Measurements from ENCODE around the gene CNNM1.

CNNM1 gene

GRCh38 chr10:99421233-99421739 lies 92.1 kb downstream of the CNNM1 start:
- DNase-seq (ENCODE audit: low spot score): no peak

DNA sequence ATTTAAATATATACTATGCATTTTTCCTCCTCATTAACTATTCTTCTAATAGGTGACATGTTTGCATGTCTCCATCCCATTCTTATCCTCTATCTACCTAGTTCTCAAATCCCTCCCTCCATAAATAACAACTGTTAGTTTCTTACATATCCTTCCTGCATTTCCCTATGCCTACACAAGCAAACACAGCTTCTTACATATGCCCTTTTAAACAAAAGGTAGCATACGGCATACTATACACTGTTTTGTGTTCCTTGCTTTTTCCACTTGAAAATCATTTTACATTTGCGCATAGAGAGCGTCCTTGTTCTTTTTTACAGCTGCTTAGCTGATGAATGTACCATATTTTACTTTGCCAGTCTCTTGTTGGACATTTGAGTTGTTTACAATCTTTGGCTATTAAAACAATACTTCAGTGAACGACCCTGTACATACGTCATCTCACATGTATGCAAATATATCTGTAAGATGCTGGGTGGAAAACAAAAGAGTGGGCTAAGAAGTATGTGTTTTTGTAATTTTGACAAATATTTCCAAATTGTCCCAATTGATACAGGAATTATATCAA lies 93.5 kb downstream of the CNNM1 start:
- DNase-seq (ENCODE audit: low spot score): no peak

DNA sequence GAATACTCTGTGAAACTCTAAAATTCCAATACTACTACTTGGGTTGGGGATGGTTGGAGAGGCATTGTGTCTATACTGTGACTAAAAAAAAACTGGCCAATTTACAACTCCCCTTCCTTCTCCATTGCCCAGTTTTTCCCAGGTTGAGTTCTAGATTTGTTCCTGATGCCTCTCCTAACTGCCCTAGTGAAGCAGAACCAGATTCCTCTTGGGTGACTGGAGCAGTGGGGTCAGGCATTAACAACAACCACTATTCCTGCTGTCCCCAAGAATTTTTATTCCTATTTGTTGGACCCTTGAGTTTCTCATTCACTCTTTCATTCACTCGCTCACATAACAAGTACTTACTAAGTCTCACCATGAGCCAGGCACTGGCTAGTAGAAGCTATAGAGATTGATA lies 95.5 kb downstream of the CNNM1 start:
- no peak for DNase-seq (ENCODE audit: low spot score)

- DNase-seq (ENCODE audit: low spot score): no peak
Measured at GRCh38 chr10:99425204-99425603, 96.0 kb downstream of the CNNM1 start.

GRCh38 chr10:99426689-99427088 lies 97.5 kb downstream of the CNNM1 start:
- no peak for DNase-seq (ENCODE audit: low spot score)

- no peak for DNase-seq (ENCODE audit: low spot score)
Measured at GRCh38 chr10:99427566-99428190, 98.5 kb downstream of the CNNM1 start.

GRCh38 chr10:99429517-99430095 lies 100.5 kb downstream of the CNNM1 start:
- no peak for DNase-seq (ENCODE audit: low spot score)

DNA sequence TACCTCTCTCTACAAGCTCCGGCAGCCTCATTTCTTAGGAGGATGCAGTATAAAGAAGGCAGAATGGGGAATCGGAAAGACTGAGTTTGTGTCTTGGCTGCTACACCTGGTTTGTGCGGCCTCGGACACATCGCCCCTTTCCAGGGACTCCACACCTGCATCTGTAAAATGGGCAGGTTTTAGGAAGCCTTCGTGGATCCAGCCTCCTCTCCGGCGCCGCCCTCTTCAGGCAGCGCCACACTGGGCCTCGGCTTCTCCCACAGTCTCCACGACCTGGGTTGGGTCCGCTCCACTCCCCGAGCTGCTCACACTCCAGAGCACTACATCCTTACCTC lies 100.9 kb downstream of the CNNM1 start:
- DNase-seq (ENCODE audit: low spot score): no peak

GRCh38 chr10:99430451-99431189 lies 101.5 kb downstream of the CNNM1 start, which contains the start of gene GOT1:
GOT1 (minus strand) TSS chr10:99430624; CDS start chr10:99430565, 59 bp downstream.
- peak; percentile 94 for DNase-seq (ENCODE audit: low spot score)

DNA sequence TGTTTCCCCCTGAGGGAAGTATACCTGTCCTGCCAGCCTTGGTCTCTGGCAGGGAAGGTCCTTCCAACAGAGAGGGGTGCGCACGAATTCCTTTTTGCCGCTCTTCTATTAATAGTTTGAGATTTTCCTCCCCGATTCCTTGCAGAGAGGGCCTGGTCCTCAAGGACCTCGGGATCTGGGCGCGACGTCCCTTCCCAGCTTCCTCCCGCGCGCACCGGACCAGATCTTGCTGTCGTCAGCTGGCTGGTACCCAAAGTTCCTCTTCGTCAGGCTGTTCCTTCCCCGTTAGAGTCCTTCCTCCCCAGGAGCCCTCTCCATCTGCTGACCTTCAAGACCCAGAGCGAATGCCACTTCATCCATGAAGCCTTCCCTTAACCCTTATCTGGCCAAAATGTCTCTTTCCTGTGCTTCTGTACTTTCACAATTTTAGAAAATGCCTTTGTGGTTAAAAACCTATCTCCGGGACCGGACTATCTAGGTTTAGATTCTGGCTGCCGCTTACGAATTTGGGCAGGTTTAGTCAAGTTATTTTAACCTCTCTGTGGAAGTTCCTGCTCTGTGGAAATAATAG lies 102.1 kb downstream of the CNNM1 start:
- DNase-seq (ENCODE audit: low spot score): no peak

GRCh38 chr10:99432047-99432446 lies 102.9 kb downstream of the CNNM1 start:
- no peak for DNase-seq (ENCODE audit: low spot score)

DNA sequence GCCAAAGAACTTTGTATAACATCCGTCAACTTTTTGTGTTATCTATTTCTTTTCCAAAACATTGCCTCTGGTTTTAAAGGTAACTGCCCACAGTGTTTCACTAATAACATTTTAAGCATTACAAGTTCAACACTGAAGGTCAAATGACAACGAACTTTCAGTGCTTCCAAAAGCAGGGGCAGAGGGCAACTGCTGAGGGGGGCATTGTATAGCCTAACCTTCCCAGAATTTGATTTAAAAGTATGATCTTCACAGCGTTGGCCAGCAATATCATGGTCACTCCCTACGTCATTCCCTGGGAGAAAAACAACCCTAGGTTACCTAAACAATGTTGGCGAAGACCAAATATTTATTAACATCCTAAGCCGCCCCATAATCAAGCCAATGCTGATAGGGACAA lies 103.7 kb downstream of the CNNM1 start:
- DNase-seq (ENCODE audit: low spot score): no peak

DNA sequence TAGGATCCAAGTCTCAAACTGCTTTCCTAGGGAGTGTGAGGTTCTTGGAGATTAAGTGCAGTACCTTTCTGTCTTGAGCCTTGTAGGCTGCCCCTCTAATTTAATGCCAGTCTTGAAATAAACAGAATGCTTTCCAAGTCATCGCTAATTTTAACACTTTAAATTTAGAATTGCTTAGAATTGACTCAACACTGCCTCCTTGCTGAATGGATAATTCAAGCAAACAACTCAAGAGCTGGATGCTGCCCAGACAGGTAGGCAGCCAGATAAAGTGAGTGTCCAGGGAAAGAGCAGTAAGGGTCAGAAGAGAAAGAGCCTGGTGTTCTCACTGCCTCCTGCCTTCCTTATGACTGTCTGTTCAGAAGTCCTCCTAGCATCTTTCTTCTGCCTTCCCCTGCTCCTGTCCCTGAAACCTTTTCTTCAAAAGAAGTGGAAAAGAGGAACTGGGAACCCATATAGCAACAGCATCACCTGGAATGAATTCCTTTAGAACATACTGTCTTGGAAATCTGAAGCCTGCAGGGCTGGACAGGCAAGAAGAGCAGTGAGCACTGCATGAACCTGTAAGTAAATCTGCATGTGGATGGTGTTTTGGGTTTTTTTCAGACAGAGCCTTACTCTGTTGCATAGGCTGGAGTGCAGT lies 104.3 kb downstream of the CNNM1 start:
- DNase-seq (ENCODE audit: low spot score): no peak

DNA sequence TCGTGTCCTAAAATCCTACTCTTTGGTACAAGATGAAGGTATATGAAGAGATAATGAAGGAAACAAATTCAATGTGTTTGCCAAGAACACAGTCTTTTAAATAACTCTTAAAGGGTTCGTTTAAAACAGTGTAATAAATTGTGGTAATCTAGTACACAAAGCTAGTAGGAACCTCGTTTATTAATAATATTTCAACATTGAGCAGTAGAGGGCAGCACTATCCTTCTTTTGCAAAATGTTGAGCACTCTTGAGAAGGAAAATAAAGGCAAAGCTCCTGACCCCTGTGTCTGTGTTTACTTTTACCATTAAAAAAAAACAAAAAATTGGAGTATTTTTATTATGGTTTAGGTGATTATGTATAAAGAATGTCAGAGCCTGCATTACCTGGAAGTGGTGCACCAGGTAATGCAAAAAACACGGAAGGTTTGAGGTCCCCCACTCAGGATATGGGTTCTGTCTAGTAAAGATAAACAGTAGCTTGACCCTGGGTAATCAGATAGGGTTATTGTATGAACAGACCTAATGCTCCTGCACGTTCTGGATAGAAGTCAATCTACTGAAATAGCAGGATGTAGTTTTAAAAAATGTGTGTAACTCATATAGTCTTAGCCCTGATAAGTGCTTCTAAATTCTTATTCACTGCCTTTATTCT lies 107.0 kb downstream of the CNNM1 start:
- no peak for DNase-seq (ENCODE audit: low spot score)

DNA sequence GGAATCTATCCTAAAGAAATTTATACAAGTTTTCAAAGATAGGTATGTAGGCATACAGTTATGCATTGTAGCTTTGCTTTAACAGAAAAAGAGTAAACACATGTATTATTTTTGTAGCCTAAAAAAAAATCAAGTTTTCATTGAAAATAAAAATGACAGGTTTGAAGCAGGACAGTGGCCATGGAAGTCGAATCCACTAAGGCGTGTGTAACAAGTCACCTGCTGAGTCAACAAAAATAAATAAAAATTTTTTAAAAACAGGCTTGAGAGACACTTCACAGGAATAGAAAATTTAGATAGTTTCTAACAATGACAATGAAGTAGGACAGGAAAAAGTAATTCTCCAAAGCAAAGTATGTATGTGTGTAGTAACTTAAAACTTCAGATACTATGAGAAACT lies 109.7 kb downstream of the CNNM1 start:
- DNase-seq (ENCODE audit: low spot score): no peak

DNA sequence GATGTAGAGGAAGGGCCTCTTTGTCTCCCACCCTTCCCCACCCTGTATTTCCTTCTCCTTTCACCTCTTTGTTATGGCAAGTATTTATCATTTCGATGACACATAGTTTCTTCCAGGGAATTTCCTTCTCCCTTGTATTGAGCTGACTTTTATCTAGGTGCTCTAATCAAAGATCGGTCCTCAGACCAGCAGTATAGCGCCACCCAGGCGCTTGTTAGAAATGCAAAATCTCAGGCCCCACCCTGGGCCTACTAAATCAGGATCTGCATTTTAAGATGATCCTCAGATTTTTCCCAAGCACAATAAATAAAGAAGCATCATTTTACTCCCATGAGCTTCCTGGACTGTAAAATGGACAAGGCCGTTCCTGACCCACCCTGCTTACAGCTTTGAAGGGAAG lies 113.2 kb downstream of the CNNM1 start:
- DNase-seq (ENCODE audit: low spot score): no peak

GRCh38 chr10:99443500-99443899 lies 114.3 kb downstream of the CNNM1 start:
- no peak for DNase-seq (ENCODE audit: low spot score)
